Activated T-cell treated with anti-CD3 and anti-CD28 coated beads, Interleukin-2, amount 50 U/mL, for 1 hour (primary cell): ENCODE measurements around the gene MST1.

Experiments used
- DNase-seq: peaks from one replicate; pipeline ENCODE4 v3.0.0-alpha.2; 2020

MST1 gene

DNA sequence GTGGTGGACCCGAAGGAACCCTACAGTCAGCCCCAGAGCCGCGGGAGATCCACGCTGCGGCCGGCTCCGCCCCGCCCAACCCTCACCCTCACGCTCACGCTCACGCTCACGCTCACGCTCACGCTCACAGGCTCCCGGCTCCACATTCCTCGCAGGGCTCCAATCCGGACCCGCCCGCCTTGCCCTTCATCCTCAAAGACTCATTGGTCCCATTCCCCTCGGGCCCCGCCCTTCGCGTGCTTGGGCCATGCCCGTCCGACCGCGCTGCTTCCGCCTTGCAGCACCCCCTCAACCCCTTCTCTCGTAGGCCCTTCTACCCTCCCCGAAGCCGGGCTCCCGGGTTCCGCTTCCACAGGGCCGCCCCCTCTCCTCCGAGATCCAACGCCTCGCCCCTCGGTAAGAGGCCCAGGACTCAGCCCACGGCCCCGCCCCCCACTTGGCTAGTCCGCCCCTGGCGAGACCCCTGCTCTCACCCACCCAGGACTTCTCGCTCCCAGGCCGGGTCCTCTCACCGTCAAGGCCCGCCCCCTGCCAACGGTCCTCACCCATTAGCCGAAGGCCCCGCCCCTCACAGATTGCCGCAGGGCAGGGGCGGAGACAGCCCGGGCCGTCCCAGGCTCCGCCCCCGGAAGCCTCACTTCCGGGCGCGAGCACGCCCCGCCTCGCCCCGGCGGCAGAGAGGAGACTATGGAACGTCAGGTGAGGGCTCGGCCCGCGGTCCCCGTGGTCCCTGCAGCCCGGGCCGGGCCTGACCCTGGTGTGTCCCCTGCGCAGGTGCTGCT lies 15.4 kb downstream of the MST1 start, which contains the start of gene APEH:
APEH (plus strand) TSS at position 637 of the 782 bp plus-strand sequence; CDS start at position 688, 51 bp downstream.
- DNase-seq = peak; percentile 97

DNA sequence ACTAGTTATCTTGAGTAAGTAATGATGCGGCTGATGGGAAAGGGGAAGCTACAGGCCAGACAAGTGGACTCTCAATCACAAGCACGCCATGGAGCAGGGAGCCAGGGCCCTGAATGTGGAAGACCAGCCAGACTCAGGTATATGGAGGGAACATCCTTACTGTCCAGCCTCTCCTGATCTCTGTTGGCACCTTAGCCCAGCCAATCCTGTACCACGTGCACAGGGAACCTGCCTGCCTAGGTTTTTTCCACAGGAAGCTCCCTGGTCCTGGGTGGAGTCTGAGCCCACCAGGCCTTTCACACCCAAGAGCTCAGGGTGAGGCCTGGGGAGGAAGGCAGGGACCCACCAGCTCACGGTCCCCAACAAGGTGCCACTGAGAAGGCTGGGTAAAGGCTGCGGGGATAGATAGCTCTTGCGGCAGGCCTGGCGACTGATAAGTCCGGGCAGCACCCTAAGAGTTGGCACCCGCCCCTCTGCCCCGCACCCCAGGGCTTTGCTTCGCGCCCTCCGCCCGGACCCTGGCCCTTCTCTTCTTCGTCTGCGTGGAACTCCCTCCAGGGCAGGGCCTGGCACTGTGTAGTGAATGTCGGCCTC lies 16.1 kb downstream of the MST1 start:
- no peak for DNase-seq

- peak; percentile 78 for DNase-seq
Observed at GRCh38 chr3:49671291-49672288, 17.7 kb downstream of the MST1 start.

DNA sequence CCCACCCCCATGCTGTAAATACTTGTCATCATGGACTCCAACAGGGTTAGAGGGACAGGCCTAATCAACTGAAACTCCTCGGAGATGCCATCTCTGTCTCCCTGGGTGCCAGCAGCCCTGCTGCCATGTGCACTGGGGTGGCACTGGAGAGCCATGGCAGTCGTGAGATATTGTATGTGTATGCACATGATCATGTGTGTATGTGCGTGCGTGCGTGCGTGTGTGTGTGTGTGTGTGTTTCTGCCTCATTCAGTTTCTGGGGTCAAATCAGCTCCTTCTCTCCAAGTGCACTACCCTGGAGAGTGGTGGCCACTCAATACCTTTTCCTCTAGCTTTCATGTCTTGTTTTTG lies 18.4 kb downstream of the MST1 start:
- DNase-seq = no peak

DNA sequence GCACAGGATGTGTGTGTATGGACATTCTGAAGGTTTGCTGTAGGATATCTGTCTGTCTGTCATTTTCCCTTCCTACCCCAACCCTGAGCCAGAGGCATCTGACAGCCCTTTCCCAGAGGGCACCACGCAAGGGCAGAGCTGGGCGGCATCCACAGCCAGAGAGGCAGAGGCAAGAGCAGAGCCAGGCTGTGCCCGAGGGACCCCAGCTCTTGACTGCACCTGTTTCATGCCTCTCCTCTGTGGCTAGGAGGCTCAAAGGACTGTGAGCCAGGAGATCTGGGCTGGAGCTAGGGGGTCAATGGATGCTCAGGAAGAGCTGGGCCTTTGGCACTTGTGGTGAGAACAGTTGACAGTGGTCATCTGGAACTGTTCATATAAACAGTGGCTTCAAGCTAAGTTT lies 19.9 kb downstream of the MST1 start:
- DNase-seq = no peak

DNA sequence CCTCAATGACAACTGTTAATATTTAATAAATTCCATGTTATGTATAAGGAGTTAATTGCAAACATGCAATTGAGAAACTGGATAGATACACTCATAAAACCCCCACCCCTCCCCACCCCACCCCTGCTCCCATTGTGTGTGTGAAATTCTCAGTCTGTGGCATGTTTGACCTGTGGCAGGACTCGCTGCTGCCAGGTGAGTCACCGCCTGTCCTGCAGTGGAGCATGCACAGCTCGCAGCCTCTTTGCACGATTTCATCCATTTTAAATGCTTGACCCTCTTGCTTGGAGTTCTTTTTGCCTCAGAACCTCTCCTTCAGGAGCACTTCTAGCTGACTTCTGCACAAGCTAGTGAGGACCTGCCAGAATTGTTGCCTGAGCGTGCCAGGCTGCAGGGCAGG lies 20.4 kb downstream of the MST1 start:
- DNase-seq = no peak

GRCh38 chr3:49668414-49668797 lies 20.9 kb downstream of the MST1 start:
- no peak for DNase-seq

GRCh38 chr3:49667701-49668413 lies 21.4 kb downstream of the MST1 start:
- no peak for DNase-seq

DNA sequence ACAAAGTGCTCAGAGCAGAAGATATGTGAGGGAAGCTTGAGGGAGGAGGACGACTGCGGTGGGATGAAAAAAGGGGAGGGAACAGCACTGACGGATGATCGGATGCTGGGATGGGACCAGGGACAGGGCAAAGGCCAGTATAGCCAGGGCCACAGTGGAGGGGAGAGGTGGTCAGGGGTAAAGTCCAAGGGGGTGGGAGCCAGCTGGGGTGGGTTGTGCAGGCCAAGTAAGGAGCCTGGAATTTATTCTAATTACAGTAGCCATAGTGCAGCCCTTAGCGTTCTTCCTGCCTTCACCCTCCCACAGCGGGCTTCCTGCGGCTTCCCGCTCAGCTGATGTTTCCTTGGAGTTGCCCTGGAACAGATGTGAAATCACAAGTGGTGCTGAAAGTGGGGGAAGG lies 22.7 kb downstream of the MST1 start:
- DNase-seq = no peak

DNA sequence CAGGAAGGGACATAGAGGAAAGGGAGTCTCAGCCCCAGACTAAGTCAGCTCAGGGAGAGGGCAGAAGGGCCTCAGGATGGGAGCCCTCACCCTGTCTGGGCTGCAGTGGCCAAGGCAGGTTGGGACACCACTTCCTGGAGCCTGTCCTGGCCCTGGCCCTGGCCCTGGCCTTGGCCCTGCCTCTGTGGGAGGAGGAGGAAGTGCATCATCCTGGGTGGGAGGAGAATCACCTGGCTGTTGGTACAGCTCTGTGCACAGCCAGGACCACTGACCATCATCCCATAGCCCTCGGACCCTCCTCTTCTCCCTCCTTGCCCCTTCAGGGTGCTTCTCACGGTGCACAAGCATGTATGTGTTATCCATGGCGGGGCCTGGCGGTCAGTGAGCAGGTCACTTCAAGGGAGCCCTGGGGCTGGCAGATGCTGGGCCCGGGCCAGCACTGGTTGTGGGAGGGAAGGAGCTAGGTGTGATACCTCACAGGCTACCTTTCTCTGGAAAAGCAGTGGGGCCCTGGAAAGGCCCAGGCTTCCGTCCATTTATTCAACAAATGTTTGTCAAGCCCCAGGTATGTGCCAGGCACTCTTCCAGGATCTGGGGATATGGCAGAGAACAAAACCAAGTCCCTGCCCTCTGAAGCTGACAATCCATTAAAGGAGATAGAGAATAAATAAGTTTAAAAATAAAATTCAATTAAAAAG lies 23.3 kb downstream of the MST1 start:
- no peak for DNase-seq

GRCh38 chr3:49664300-49664699 lies 25.0 kb downstream of the MST1 start:
- DNase-seq = no peak

DNA sequence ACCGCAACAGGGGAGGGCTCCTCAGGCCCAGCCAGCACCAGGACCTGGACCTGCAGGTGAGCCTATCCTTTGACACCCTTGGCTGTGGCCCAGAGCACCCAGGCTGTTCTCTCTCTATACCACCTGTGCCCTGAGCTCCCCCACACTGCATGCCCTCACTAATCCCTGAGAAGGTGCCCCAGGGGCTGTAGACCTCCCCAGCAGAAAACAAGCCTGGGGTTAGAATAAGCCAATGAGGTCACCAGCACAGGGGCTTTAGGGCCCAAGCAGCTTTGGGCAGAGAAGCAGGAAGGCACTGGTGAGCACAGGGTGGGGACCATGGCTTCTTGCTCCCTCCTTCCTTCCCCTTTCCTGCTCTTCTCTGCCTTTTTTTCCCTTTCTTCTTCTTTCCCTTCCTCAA lies 25.4 kb downstream of the MST1 start:
- DNase-seq = no peak

GRCh38 chr3:49662720-49663413 lies 26.4 kb downstream of the MST1 start:
- DNase-seq = no peak

GRCh38 chr3:49662021-49662420 lies 27.3 kb downstream of the MST1 start:
- DNase-seq = no peak

DNA sequence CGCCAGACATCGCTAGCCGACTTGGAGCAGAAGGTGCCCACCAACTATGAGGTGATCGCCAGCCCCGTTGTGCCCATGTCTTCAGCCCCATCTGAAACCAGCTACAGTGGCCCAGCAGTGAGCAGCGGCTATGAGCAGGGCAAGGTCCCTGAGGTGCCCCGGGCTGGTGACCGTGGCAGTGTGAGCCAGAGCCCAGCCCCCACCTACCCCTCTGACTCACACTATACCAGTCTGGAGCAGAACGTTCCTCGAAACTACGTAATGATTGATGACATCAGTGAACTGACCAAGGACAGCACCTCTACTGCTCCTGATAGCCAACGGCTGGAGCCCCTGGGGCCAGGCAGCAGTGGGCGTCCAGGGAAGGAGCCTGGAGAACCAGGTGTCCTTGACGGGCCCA lies 28.0 kb downstream of the MST1 start:
- no peak for DNase-seq

- DNase-seq = no peak
Observed at GRCh38 chr3:49659756-49660155, 29.5 kb downstream of the MST1 start.

DNA sequence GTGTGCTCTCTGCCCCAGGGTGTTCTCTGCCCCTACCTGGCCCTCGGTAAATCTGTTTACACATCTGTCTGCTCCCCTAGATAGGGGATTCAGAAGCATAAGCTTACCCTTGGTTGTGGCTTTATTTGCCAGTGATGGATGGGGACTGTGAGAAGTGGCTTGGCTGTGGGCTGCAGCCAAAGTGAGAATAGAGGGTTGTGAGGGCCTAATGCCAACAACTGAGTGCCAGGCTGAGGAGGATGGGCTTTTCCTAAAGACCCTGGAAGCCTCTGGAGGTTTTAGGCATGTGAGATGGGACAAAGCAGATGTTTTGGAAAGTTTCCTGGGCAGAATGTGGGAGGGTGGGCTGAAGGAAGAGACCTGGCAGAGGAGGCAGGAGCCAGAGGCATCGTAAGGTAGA lies 30.6 kb downstream of the MST1 start:
- no peak for DNase-seq

GRCh38 chr3:49657208-49657915 lies 31.9 kb downstream of the MST1 start:
- no peak for DNase-seq

GRCh38 chr3:49656541-49657112 lies 32.6 kb downstream of the MST1 start:
- DNase-seq = no peak

- no peak for DNase-seq
Observed at GRCh38 chr3:49655731-49656285, 33.5 kb downstream of the MST1 start.
